Uterus (tissue), 4 donors: ENCODE data around the gene CDH12. TPM values are rescaled to one million over a fixed set of nuclear protein-coding genes. Genes with fewer than 3 reads are reported as not detected.
"Not testable (repeated sequence)": the region's sequence is repeated elsewhere in the genome, so short reads cannot be mapped to it uniquely, and the experiment has no call there.

Experiments
- DNase-seq, 2 donors: peaks; one replicate each; pipeline ENCODE4 v3.0.0-alpha.2; 2019 to 2020
- H3K27ac ChIP-seq, 2 donors: fragments of 200-600 bp; sonication (generic); 1 replicate in 1 of 2; 2 replicates in 1 of 2; pipeline ENCODE4 v1.5.1; 2016 to 2018
- H3K27me3 ChIP-seq, 2 donors: fragments of 200-600 bp; sonication (generic); one replicate each; pipeline ENCODE4 v1.5.1; 2018 to 2019; ENCODE audit warnings: control low read depth in 1 of 2
- H3K36me3 ChIP-seq, 2 donors: fragments of 200-600 bp; sonication (generic); one replicate each; pipeline ENCODE4 v1.5.1; 2019; ENCODE audit warnings: control low read depth in 1 of 2
- H3K4me1 ChIP-seq, 2 donors: fragments of 200-600 bp; sonication (generic); one replicate each; pipeline ENCODE4 v1.5.1; 2018 to 2019; ENCODE audit warnings: control low read depth in 1 of 2
- H3K4me3 ChIP-seq, 2 donors: fragments of 200-600 bp; sonication (generic); 1 replicate in 1 of 2; 2 replicates in 1 of 2; pipeline ENCODE4 v1.5.1; 2018 to 2019; ENCODE audit warnings: mild to moderate bottlenecking in 1 of 2
- H3K9me3 ChIP-seq, 2 donors: fragments of 200-600 bp; sonication (generic); one replicate each; pipeline ENCODE4 v1.5.1; 2019; ENCODE audit warnings: control low read depth in 1 of 2
- intact Hi-C: fragments of 100-400 bp; cut with DNase I; formaldehyde crosslinking; loops from one replicate; pipeline ENCODE4 v1.15.1; 2023; ENCODE audit warnings: low total_unique reads
- total RNA-seq, 4 donors: library from RNA; depleted of rRNA in 3 of 4; stranded (reverse); fragments of >200 nt in 3 of 4; gene quantifications; one replicate each; pipeline versions ENCODE4 v1.1.0 to v1.2.4, GENCODE V29; 2014 to 2023
- donor health status: DM: yes; HTN: yes; CAD: no.

Gene CDH12
- total RNA-seq, 4 donors from 2014 or later, result 0.37 to 2.0 TPM; not detected in 2

GRCh38 chr5:22187632-22188228 lies 665.4 kb downstream of the CDH12 start:
- H3K27me3 ChIP-seq, H3K36me3 ChIP-seq, H3K27ac ChIP-seq, DNase-seq, H3K9me3 ChIP-seq, H3K4me1 ChIP-seq, H3K4me3 ChIP-seq, intact Hi-C loops: not testable (repeated sequence)

GRCh38 chr5:22169226-22169625 lies 683.9 kb downstream of the CDH12 start:
- H3K9me3 ChIP-seq, H3K27ac ChIP-seq, H3K4me1 ChIP-seq, H3K4me3 ChIP-seq, intact Hi-C loops, H3K36me3 ChIP-seq, H3K27me3 ChIP-seq, DNase-seq: not testable (repeated sequence)

GRCh38 chr5:22168704-22169103 lies 684.4 kb downstream of the CDH12 start:
- H3K4me1 ChIP-seq, H3K27ac ChIP-seq, H3K36me3 ChIP-seq, H3K4me3 ChIP-seq, intact Hi-C loops, DNase-seq, H3K9me3 ChIP-seq, H3K27me3 ChIP-seq: not testable (repeated sequence)

GRCh38 chr5:22165931-22166330 lies 687.2 kb downstream of the CDH12 start:
- H3K27me3 ChIP-seq, H3K4me3 ChIP-seq, H3K36me3 ChIP-seq, H3K27ac ChIP-seq, DNase-seq, intact Hi-C loops, H3K9me3 ChIP-seq, H3K4me1 ChIP-seq: not testable (repeated sequence)

- intact Hi-C loops, H3K4me1 ChIP-seq, DNase-seq, H3K4me3 ChIP-seq, H3K9me3 ChIP-seq, H3K27me3 ChIP-seq, H3K36me3 ChIP-seq, H3K27ac ChIP-seq: not testable (repeated sequence)
These were observed 688.0 kb downstream of the CDH12 start for GRCh38 chr5:22164910-22165748.

GRCh38 chr5:22156953-22157352 lies 696.2 kb downstream of the CDH12 start:
- DNase-seq, intact Hi-C loops, H3K9me3 ChIP-seq, H3K4me1 ChIP-seq, H3K4me3 ChIP-seq, H3K27ac ChIP-seq, H3K36me3 ChIP-seq, H3K27me3 ChIP-seq: not testable (repeated sequence)

- H3K4me1 ChIP-seq, H3K9me3 ChIP-seq, intact Hi-C loops, H3K4me3 ChIP-seq, DNase-seq, H3K27me3 ChIP-seq, H3K36me3 ChIP-seq, H3K27ac ChIP-seq: not testable (repeated sequence)
These were observed 698.4 kb downstream of the CDH12 start for GRCh38 chr5:22154779-22155178.

GRCh38 chr5:22151801-22152200 lies 701.3 kb downstream of the CDH12 start:
- H3K4me3 ChIP-seq, H3K9me3 ChIP-seq, intact Hi-C loops, H3K27me3 ChIP-seq, H3K4me1 ChIP-seq, H3K27ac ChIP-seq, DNase-seq, H3K36me3 ChIP-seq: not testable (repeated sequence)

- H3K9me3 ChIP-seq, intact Hi-C loops, DNase-seq, H3K27me3 ChIP-seq, H3K4me1 ChIP-seq, H3K27ac ChIP-seq, H3K36me3 ChIP-seq, H3K4me3 ChIP-seq: not testable (repeated sequence)
These were observed 712.7 kb downstream of the CDH12 start for GRCh38 chr5:22140418-22140817.

GRCh38 chr5:22139662-22140300 lies 713.4 kb downstream of the CDH12 start:
- H3K4me3 ChIP-seq, DNase-seq, intact Hi-C loops, H3K27me3 ChIP-seq, H3K4me1 ChIP-seq, H3K9me3 ChIP-seq, H3K27ac ChIP-seq, H3K36me3 ChIP-seq: not testable (repeated sequence)
